Measurements from ENCODE around the gene MSI2. TPM values are rescaled to one million over a fixed set of nuclear protein-coding genes. Genes with fewer than 3 reads are reported as not detected.

Gene MSI2
- total RNA-seq, 1 donor from 2014 or later = 67.9 TPM

DNA sequence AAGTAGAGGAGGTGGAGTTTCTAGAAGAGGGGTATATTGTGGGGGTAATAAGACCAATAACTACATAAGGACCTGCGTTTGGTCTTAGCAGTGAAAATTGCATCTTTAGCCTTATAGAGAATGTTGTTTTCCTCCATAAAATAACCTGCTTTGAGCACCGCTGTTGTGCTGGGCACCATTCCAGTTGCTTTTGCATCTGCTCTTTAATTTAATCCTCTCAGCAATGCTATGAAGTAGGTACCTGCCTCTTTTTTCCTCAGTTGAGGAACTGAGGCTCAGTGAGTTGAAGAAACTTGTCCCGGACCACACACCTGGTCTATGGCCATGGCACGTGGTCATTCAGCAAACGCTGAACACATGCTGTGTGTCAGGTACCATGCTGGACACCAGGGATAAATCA is 238.1 kb downstream of the MSI2 start:
- Histone ChIP-seq H3K4me3 (ENCODE audit: insufficient read depth, low read depth, low read length) (no peak overlapping the region), H3K9me3 (ENCODE audit: insufficient read depth, low read depth, low read length) (no peaks in the 10 kb centered on the region), H3K36me3 (ENCODE audit: insufficient read depth, low read length) (no peaks in the 10 kb centered on the region), H3K27ac (ENCODE audit: low read depth, low read length) (no peak overlapping the region), H3K27me3 (ENCODE audit: insufficient read depth, low read length) (no peaks in the 10 kb centered on the region), H4K20me1 (ENCODE audit: insufficient read depth, low read length) (no peaks in the 10 kb centered on the region), H3K4me2 (ENCODE audit: low read length) (no peak overlapping the region), H3K4me1 (ENCODE audit: insufficient read depth, low read length) (no peaks in the 10 kb centered on the region), H3K9ac (ENCODE audit: low read length) (no peak overlapping the region), H2AFZ (ENCODE audit: low read depth, low read length) (no peak overlapping the region), H3K79me2 (ENCODE audit: insufficient read depth, low read length) (no peaks in the 10 kb centered on the region)
- Mint-ChIP-seq H3K4me1 (ENCODE audit: low read depth, unreplicated experiment) (no peaks in the 10 kb centered on the region), H3K27me3 (ENCODE audit: low read depth, unreplicated experiment) (no peaks in the 10 kb centered on the region), H3K36me3 (ENCODE audit: low read depth, unreplicated experiment) (peaks cover 6% of the 10 kb centered on the region), H3K4me3 (ENCODE audit: unreplicated experiment) (no peak overlapping the region), H3K27ac (ENCODE audit: unreplicated experiment) (no peak overlapping the region), H3K9me3 (ENCODE audit: unreplicated experiment) (no peaks in the 10 kb centered on the region)
- FAIRE-seq (no peak), DNase-seq (ENCODE audit: low read depth) (no peak)
- TF ChIP-seq, protein P1, sequence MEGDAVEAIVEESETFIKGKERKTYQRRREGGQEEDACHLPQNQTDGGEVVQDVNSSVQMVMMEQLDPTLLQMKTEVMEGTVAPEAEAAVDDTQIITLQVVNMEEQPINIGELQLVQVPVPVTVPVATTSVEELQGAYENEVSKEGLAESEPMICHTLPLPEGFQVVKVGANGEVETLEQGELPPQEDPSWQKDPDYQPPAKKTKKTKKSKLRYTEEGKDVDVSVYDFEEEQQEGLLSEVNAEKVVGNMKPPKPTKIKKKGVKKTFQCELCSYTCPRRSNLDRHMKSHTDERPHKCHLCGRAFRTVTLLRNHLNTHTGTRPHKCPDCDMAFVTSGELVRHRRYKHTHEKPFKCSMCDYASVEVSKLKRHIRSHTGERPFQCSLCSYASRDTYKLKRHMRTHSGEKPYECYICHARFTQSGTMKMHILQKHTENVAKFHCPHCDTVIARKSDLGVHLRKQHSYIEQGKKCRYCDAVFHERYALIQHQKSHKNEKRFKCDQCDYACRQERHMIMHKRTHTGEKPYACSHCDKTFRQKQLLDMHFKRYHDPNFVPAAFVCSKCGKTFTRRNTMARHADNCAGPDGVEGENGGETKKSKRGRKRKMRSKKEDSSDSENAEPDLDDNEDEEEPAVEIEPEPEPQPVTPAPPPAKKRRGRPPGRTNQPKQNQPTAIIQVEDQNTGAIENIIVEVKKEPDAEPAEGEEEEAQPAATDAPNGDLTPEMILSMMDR (IDR thresholded peaks at IDR 0.05; ENCODE audit: insufficient read depth, low read depth, low read length) = no peak
- TF ChIP-seq EZH2 (IDR thresholded peaks at IDR 0.05; ENCODE audit: insufficient read depth, low read length) = no peak

DNA sequence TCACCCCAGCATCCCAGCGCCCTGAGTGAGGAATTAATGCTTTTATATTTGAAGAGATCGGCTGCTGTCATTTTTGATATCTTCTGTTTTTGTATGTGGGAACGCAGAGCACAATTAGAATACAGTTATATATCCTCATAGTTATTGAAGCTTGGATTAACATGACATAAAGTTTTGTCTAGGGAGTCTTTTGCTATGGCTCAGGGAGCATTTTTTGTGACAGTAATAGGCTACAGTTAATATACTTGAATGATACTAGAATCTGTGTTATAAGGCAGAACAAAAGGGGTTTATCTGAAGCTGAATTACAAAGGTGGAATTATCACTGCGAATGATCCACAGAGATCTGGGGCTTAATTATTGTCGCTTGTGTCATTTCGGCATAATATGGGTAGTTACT is 239.4 kb downstream of the MSI2 start:
- Histone ChIP-seq H3K27ac (ENCODE audit: low read depth, low read length) (no peak overlapping the region), H3K9me3 (ENCODE audit: insufficient read depth, low read depth, low read length) (no peaks in the 10 kb centered on the region), H4K20me1 (ENCODE audit: insufficient read depth, low read length) (peaks cover 8% of the 10 kb centered on the region), H3K36me3 (ENCODE audit: insufficient read depth, low read length) (no peaks in the 10 kb centered on the region), H2AFZ (ENCODE audit: low read depth, low read length) (no peak overlapping the region), H3K4me1 (ENCODE audit: insufficient read depth, low read length) (no peaks in the 10 kb centered on the region), H3K9ac (ENCODE audit: low read length) (no peak overlapping the region), H3K4me3 (ENCODE audit: insufficient read depth, low read depth, low read length) (no peak overlapping the region), H3K4me2 (ENCODE audit: low read length) (no peak overlapping the region), H3K27me3 (ENCODE audit: insufficient read depth, low read length) (no peaks in the 10 kb centered on the region), H3K79me2 (ENCODE audit: insufficient read depth, low read length) (no peaks in the 10 kb centered on the region)
- DNase-seq (ENCODE audit: low read depth) (no peak), FAIRE-seq (no peak)
- Mint-ChIP-seq H3K27me3 (ENCODE audit: low read depth, unreplicated experiment) (no peaks in the 10 kb centered on the region), H3K4me3 (ENCODE audit: unreplicated experiment) (no peak overlapping the region), H3K9me3 (ENCODE audit: unreplicated experiment) (no peaks in the 10 kb centered on the region), H3K27ac (ENCODE audit: unreplicated experiment) (no peak overlapping the region), H3K36me3 (ENCODE audit: low read depth, unreplicated experiment) (peaks cover 2% of the 10 kb centered on the region), H3K4me1 (ENCODE audit: low read depth, unreplicated experiment) (peaks cover 2% of the 10 kb centered on the region)
- TF ChIP-seq, protein P1 (IDR thresholded peaks at IDR 0.05; ENCODE audit: insufficient read depth, low read depth, low read length) = no peak
- TF ChIP-seq EZH2 (IDR thresholded peaks at IDR 0.05; ENCODE audit: insufficient read depth, low read length) = no peak

DNA sequence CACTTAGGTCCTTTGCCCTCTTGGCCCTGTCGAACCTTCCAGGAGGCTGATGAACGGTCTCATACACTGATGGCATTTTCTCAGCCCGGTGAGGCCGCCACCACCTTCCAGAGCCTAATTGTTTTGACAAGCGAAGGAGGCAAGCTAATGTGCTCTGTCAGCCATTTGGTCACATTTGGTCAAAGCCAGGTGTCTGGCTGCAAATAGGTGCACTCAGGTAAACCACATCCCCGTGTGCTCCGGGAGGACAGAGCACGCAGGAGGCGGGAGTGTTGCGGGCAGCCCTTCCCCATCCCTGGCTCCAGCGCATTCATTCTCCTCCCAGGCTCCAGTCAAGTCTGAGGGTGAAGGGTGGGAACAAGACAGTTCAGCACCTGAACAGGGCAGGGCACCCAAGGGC is 240.1 kb downstream of the MSI2 start:
- no peaks in the 10 kb centered on the region for H3K4me1 ChIP-seq (ENCODE audit: insufficient read depth, low read length)
- Mint-ChIP-seq H3K4me3 (ENCODE audit: unreplicated experiment) (no peak overlapping the region), H3K36me3 (ENCODE audit: low read depth, unreplicated experiment) (peaks cover under 1% of the 10 kb centered on the region), H3K27me3 (ENCODE audit: low read depth, unreplicated experiment) (no peaks in the 10 kb centered on the region), H3K4me1 (ENCODE audit: low read depth, unreplicated experiment) (peaks cover 4% of the 10 kb centered on the region), H3K9me3 (ENCODE audit: unreplicated experiment) (no peaks in the 10 kb centered on the region), H3K27ac (ENCODE audit: unreplicated experiment) (no peak overlapping the region)
- no peaks in the 10 kb centered on the region for H3K36me3 ChIP-seq (ENCODE audit: insufficient read depth, low read length)
- H2AFZ ChIP-seq (ENCODE audit: low read depth, low read length) = no peak overlapping the region
- H3K9me3 ChIP-seq (ENCODE audit: insufficient read depth, low read depth, low read length) = no peaks in the 10 kb centered on the region
- H4K20me1 ChIP-seq (ENCODE audit: insufficient read depth, low read length) = peaks cover 12% of the 10 kb centered on the region
- H3K27ac ChIP-seq (ENCODE audit: low read depth, low read length) = no peak overlapping the region
- H3K4me2 ChIP-seq (ENCODE audit: low read length) = no peak overlapping the region
- no peak for FAIRE-seq
- no peak for DNase-seq (ENCODE audit: low read depth)
- no peak overlapping the region for H3K9ac ChIP-seq (ENCODE audit: low read length)
- no peak overlapping the region for H3K4me3 ChIP-seq (ENCODE audit: insufficient read depth, low read depth, low read length)
- TF ChIP-seq, protein P1 (IDR thresholded peaks at IDR 0.05; ENCODE audit: insufficient read depth, low read depth, low read length) = no peak
- TF ChIP-seq EZH2 (IDR thresholded peaks at IDR 0.05; ENCODE audit: insufficient read depth, low read length) = no peak
- no peaks in the 10 kb centered on the region for H3K79me2 ChIP-seq (ENCODE audit: insufficient read depth, low read length)
- no peaks in the 10 kb centered on the region for H3K27me3 ChIP-seq (ENCODE audit: insufficient read depth, low read length)
